Loucy (cell line): ENCODE measurements around the gene RCAN3.

ENCODE experiments used
- CTCF ChIP-seq: fragments of 200-600 bp; sonication (generic); conservative IDR thresholded peaks from 2 replicates; pipeline ENCODE4 v1.5.1; 2014; ENCODE audit warnings: mild to moderate bottlenecking, antibody characterized with exemption, low read length
- EZH2phosphoT487 ChIP-seq: fragments of 200-600 bp; IDR thresholded peaks from 2 replicates; pipeline ENCODE4 v1.6.1; 2018; ENCODE audit warnings: antibody characterized with exemption, mild to moderate bottlenecking, moderate library complexity, borderline replicate concordance

GRCh38 chr1:24514946-24515345 lies 12.3 kb downstream of the RCAN3 start:
- TF ChIP-seq CTCF: no peak
- no peak for TF ChIP-seq EZH2phosphoT487
